ENCODE measurements around the gene ERN1. TPM values are rescaled to one million over a fixed set of nuclear protein-coding genes. Genes with fewer than 3 reads are reported as not detected.

Gene ERN1
- total RNA-seq, 1 experiment from 2014 or later = 3.8 TPM

Other genes with a start within 250 kb of the ERN1 start
- not detected in 2 replicates for gene GH2, start 248.2 kb downstream of the ERN1 start, total RNA-seq (2014; rRNA removed; shearing (Covaris generic))
- not detected in 2 replicates for gene CSH1, start 233.6 kb downstream of the ERN1 start, total RNA-seq (2014; rRNA removed; shearing (Covaris generic))
- gene CSHL1, start 218.9 kb downstream of the ERN1 start, total RNA-seq (2014; rRNA removed; shearing (Covaris generic)) = not detected in 2 replicates
- gene GH1, start 211.3 kb downstream of the ERN1 start, total RNA-seq (2014; rRNA removed; shearing (Covaris generic)) = not detected in 2 replicates
- gene CD79B, start 197.8 kb downstream of the ERN1 start, total RNA-seq (2014; rRNA removed; shearing (Covaris generic)) = 1.3 TPM in 1 of 2 replicates, not detected in the other
- gene SCN4A, start 157.2 kb downstream of the ERN1 start, total RNA-seq (2014; rRNA removed; shearing (Covaris generic)) = not detected in 2 replicates
- gene PRR29, start 131.8 kb downstream of the ERN1 start, total RNA-seq (2014; rRNA removed; shearing (Covaris generic)) = 1.1 and 3.1 TPM in 2 replicates
- not detected in 2 replicates for gene ICAM2, start 109.5 kb downstream of the ERN1 start, total RNA-seq (2014; rRNA removed; shearing (Covaris generic))
- gene TEX2, start 133.1 kb upstream of the ERN1 start, total RNA-seq (2014; rRNA removed; shearing (Covaris generic)) = 7.4 and 22.7 TPM in 2 replicates

All from G401 (cell line).